ENCODE measurements around the gene CNTNAP5.

CNTNAP5 gene

GRCh38 chr2:124607679-124608078 lies 582.6 kb downstream of the CNTNAP5 start:
- DNase-seq (ENCODE audit: low read depth in 2 of 3, low spot score in 1 of 3), result no peak

- DNase-seq (ENCODE audit: low read depth in 2 of 3, low spot score in 1 of 3), result no peak
Observed at GRCh38 chr2:124609667-124610066, 584.6 kb downstream of the CNTNAP5 start.

- no peak for DNase-seq (ENCODE audit: low read depth in 2 of 3, low spot score in 1 of 3)
Observed at GRCh38 chr2:124610141-124610540, 585.1 kb downstream of the CNTNAP5 start.

GRCh38 chr2:124610866-124611265 lies 585.8 kb downstream of the CNTNAP5 start:
- DNase-seq (ENCODE audit: low read depth in 2 of 3, low spot score in 1 of 3), result no peak

GRCh38 chr2:124623560-124623959 lies 598.5 kb downstream of the CNTNAP5 start:
- no peak for DNase-seq (ENCODE audit: low read depth in 2 of 3, low spot score in 1 of 3)

- DNase-seq (ENCODE audit: low read depth in 2 of 3, low spot score in 1 of 3), result no peak
Observed at GRCh38 chr2:124625561-124625960, 600.5 kb downstream of the CNTNAP5 start.

GRCh38 chr2:124626993-124627392 lies 601.9 kb downstream of the CNTNAP5 start:
- DNase-seq (ENCODE audit: low read depth in 2 of 3, low spot score in 1 of 3), result no peak

GRCh38 chr2:124633812-124634211 lies 608.7 kb downstream of the CNTNAP5 start:
- no peak for DNase-seq (ENCODE audit: low read depth in 2 of 3, low spot score in 1 of 3)

GRCh38 chr2:124639524-124639923 lies 614.4 kb downstream of the CNTNAP5 start:
- no peak for DNase-seq (ENCODE audit: low read depth in 2 of 3, low spot score in 1 of 3)

GRCh38 chr2:124640221-124640750 lies 615.2 kb downstream of the CNTNAP5 start:
- DNase-seq (ENCODE audit: low read depth in 2 of 3, low spot score in 1 of 3), result no peak

- no peak for DNase-seq (ENCODE audit: low read depth in 2 of 3, low spot score in 1 of 3)
Observed at GRCh38 chr2:124646166-124646815, 621.2 kb downstream of the CNTNAP5 start.

GRCh38 chr2:124647245-124647644 lies 622.2 kb downstream of the CNTNAP5 start:
- DNase-seq (ENCODE audit: low read depth in 2 of 3, low spot score in 1 of 3), result no peak

- no peak for DNase-seq (ENCODE audit: low read depth in 2 of 3, low spot score in 1 of 3)
Observed at GRCh38 chr2:124647663-124648062, 622.6 kb downstream of the CNTNAP5 start.

GRCh38 chr2:124649001-124649400 lies 623.9 kb downstream of the CNTNAP5 start:
- no peak for DNase-seq (ENCODE audit: low read depth in 2 of 3, low spot score in 1 of 3)

- no peak for DNase-seq (ENCODE audit: low read depth in 2 of 3, low spot score in 1 of 3)
Observed at GRCh38 chr2:124652099-124652498, 627.0 kb downstream of the CNTNAP5 start.

- DNase-seq (ENCODE audit: low read depth in 2 of 3, low spot score in 1 of 3), result no peak
Observed at GRCh38 chr2:124658373-124658772, 633.3 kb downstream of the CNTNAP5 start.

- no peak for DNase-seq (ENCODE audit: low read depth in 2 of 3, low spot score in 1 of 3)
Observed at GRCh38 chr2:124661558-124661957, 636.5 kb downstream of the CNTNAP5 start.

GRCh38 chr2:124662946-124663644 lies 638.0 kb downstream of the CNTNAP5 start:
- no peak for DNase-seq (ENCODE audit: low read depth in 2 of 3, low spot score in 1 of 3)

GRCh38 chr2:124663645-124663997 lies 638.5 kb downstream of the CNTNAP5 start:
- DNase-seq (ENCODE audit: low read depth in 2 of 3, low spot score in 1 of 3), result no peak

- DNase-seq (ENCODE audit: low read depth in 2 of 3, low spot score in 1 of 3), result no peak
Observed at GRCh38 chr2:124664363-124664762, 639.3 kb downstream of the CNTNAP5 start.

GRCh38 chr2:124666976-124667375 lies 641.9 kb downstream of the CNTNAP5 start:
- no peak for DNase-seq (ENCODE audit: low read depth in 2 of 3, low spot score in 1 of 3)

GRCh38 chr2:124668161-124668560 lies 643.1 kb downstream of the CNTNAP5 start:
- DNase-seq (ENCODE audit: low read depth in 2 of 3, low spot score in 1 of 3), result no peak

GRCh38 chr2:124670187-124670586 lies 645.1 kb downstream of the CNTNAP5 start:
- no peak for DNase-seq (ENCODE audit: low read depth in 2 of 3, low spot score in 1 of 3)
